HG02938 (cell line): ENCODE results near the gene FOXK2.
"Not testable (repeated sequence)": the region's sequence is repeated elsewhere in the genome, so short reads cannot be mapped to it uniquely, and the experiment has no call there.

ENCODE experiments used
- ATAC-seq: cut with Tn5 transposase; IDR thresholded peaks from one replicate; pipeline ENCODE4 v1.9.1; 2021; ENCODE audit warnings: mild to moderate bottlenecking, moderate library complexity; ENCODE audit not compliant: unreplicated experiment

The FOXK2 gene

GRCh38 chr17:82561429-82562035 lies 42.0 kb downstream of the FOXK2 start:
- ATAC-seq = no peak

GRCh38 chr17:82562718-82563220 lies 43.2 kb downstream of the FOXK2 start:
- ATAC-seq = not testable (repeated sequence)

GRCh38 chr17:82563318-82563717 lies 43.8 kb downstream of the FOXK2 start:
- ATAC-seq = no peak

GRCh38 chr17:82563745-82564144 lies 44.2 kb downstream of the FOXK2 start:
- not testable (repeated sequence) for ATAC-seq

- no peak for ATAC-seq
Observed at GRCh38 chr17:82564241-82564640, 44.7 kb downstream of the FOXK2 start.

GRCh38 chr17:82565551-82565950 lies 46.0 kb downstream of the FOXK2 start:
- no peak for ATAC-seq

- no peak for ATAC-seq
Observed at GRCh38 chr17:82566129-82566960, 46.8 kb downstream of the FOXK2 start.

- no peak for ATAC-seq
Observed at GRCh38 chr17:82567286-82567685, 47.8 kb downstream of the FOXK2 start.

GRCh38 chr17:82568997-82569393 lies 49.5 kb downstream of the FOXK2 start:
- ATAC-seq = no peak

GRCh38 chr17:82569621-82570020 lies 50.1 kb downstream of the FOXK2 start:
- ATAC-seq = no peak

GRCh38 chr17:82570277-82570676 lies 50.7 kb downstream of the FOXK2 start:
- ATAC-seq = no peak

- no peak for ATAC-seq
Observed at GRCh38 chr17:82571855-82572254, 52.3 kb downstream of the FOXK2 start.

GRCh38 chr17:82574041-82574440 lies 54.5 kb downstream of the FOXK2 start:
- ATAC-seq = no peak

GRCh38 chr17:82575581-82576221 lies 56.2 kb downstream of the FOXK2 start:
- not testable (repeated sequence) for ATAC-seq

- no peak for ATAC-seq
Observed at GRCh38 chr17:82577300-82577699, 57.8 kb downstream of the FOXK2 start.

GRCh38 chr17:82579969-82580368 lies 60.4 kb downstream of the FOXK2 start:
- not testable (repeated sequence) for ATAC-seq

- ATAC-seq = no peak
Observed at GRCh38 chr17:82582213-82582612, 62.7 kb downstream of the FOXK2 start.

GRCh38 chr17:82582709-82583108 lies 63.2 kb downstream of the FOXK2 start:
- no peak for ATAC-seq

GRCh38 chr17:82583720-82584234 lies 64.2 kb downstream of the FOXK2 start:
- no peak for ATAC-seq

GRCh38 chr17:82585935-82586575 lies 66.5 kb downstream of the FOXK2 start:
- not testable (repeated sequence) for ATAC-seq
